CD14-positive monocyte (primary cell): ENCODE data around the gene WNT16. TPM values are rescaled to one million over a fixed set of nuclear protein-coding genes. Genes with fewer than 3 reads are reported as not detected.

ENCODE experiments used
- DNase-seq, 3 donors: peaks; one replicate each; pipeline ENCODE4 v3.0.0-alpha.2; 2011 to 2022
- H2AFZ ChIP-seq: 2 replicates; pipeline ENCODE4 v1.6.0; 2012; ENCODE audit warnings: mild to moderate bottlenecking, low read depth, low read length, inconsistent platforms; ENCODE audit not compliant: insufficient read depth, poor library complexity, severe bottlenecking
- H3K27ac ChIP-seq, 2 donors: 1 replicate in 1 of 2; 2 replicates in 1 of 2; pipeline ENCODE4 v1.5.1; 2012 to 2013; ENCODE audit warnings: low read length in 2 of 2, control low read depth in 1 of 2, inconsistent platforms in 1 of 2, low read depth in 1 of 2, mild to moderate bottlenecking in 1 of 2
- H3K27me3 ChIP-seq, 2 donors: one replicate each; pipeline versions ENCODE4 v1.6.0 to v1.6.1; 2011 to 2013; ENCODE audit warnings: low read length in 2 of 2; ENCODE audit not compliant: control insufficient read depth in 2 of 2, insufficient read depth in 2 of 2
- H3K36me3 ChIP-seq, 2 donors: replicated peaks in 1 of 2; 1 replicate in 1 of 2; 2 replicates in 1 of 2; pipeline versions ENCODE4 v1.5.1 to v1.6.1; 2012 to 2013; ENCODE audit warnings: low read length in 2 of 2, control low read depth in 1 of 2, inconsistent platforms in 1 of 2, mild to moderate bottlenecking in 1 of 2; ENCODE audit not compliant: insufficient read depth in 2 of 2, control insufficient read depth in 1 of 2
- H3K4me1 ChIP-seq, 2 donors: 1 replicate in 1 of 2; 2 replicates in 1 of 2; pipeline versions ENCODE4 v1.5.1 to v1.6.1; 2012 to 2013; ENCODE audit warnings: low read length in 2 of 2, control low read depth in 1 of 2, inconsistent platforms in 1 of 2, mild to moderate bottlenecking in 1 of 2, moderate library complexity in 1 of 2; ENCODE audit not compliant: insufficient read depth in 2 of 2, control insufficient read depth in 1 of 2
- H3K4me2 ChIP-seq: replicated peaks from 2 replicates; pipeline ENCODE3; 2012; ENCODE audit warnings: low read length, moderate library complexity, mild to moderate bottlenecking; ENCODE audit not compliant: poor library complexity, severe bottlenecking; ENCODE audit errors: extremely low read depth
- H3K4me3 ChIP-seq, 3 experiments: fragments of 200-600 bp in 1 of 3; sonication (generic) in 1 of 3; replicated peaks in 1 of 3; 1 replicate in 2 of 3; 2 replicates in 1 of 3; pipeline ENCODE4 v1.5.1; 2011 to 2013; ENCODE audit warnings: low read length in 3 of 3, mild to moderate bottlenecking in 3 of 3, control low read depth in 2 of 3, low read depth in 2 of 3, inconsistent platforms in 1 of 3, moderate library complexity in 1 of 3
- H3K79me2 ChIP-seq: 2 replicates; pipeline ENCODE4 v1.6.0; 2012; ENCODE audit warnings: mild to moderate bottlenecking, control low read depth, inconsistent platforms, low read length, moderate library complexity; ENCODE audit not compliant: insufficient read depth
- H3K9ac ChIP-seq: 2 replicates; pipeline ENCODE4 v1.6.0; 2017; ENCODE audit warnings: low read length, mild to moderate bottlenecking; ENCODE audit not compliant: insufficient read depth, poor library complexity, severe bottlenecking
- H3K9me3 ChIP-seq, 2 donors: replicated peaks in 1 of 2; 1 replicate in 1 of 2; 2 replicates in 1 of 2; pipeline versions ENCODE4 v1.5.1 to v1.6.1; 2012 to 2013; ENCODE audit warnings: low read length in 2 of 2, control low read depth in 1 of 2; ENCODE audit not compliant: control insufficient read depth in 1 of 2, insufficient read depth in 1 of 2
- H4K20me1 ChIP-seq: 2 replicates; pipeline ENCODE4 v1.6.0; 2012; ENCODE audit warnings: mild to moderate bottlenecking, low read length, control low read depth, moderate library complexity; ENCODE audit not compliant: insufficient read depth
- H3K27ac Mint-ChIP-seq, 7 donors: one replicate each; pipeline ENCODE4 v1.8.0; 2020; ENCODE audit warnings: mild to moderate bottlenecking in 7 of 7, mixed read lengths in 7 of 7, moderate library complexity in 6 of 7, inconsistent platforms in 2 of 7
- H3K27me3 Mint-ChIP-seq, 3 donors: one replicate each; pipeline ENCODE4 v1.8.0; 2021 to 2022; ENCODE audit warnings: low read depth in 3 of 3, mild to moderate bottlenecking in 3 of 3, mixed read lengths in 3 of 3, moderate library complexity in 3 of 3, inconsistent platforms in 1 of 3
- H3K36me3 Mint-ChIP-seq, 2 donors: one replicate each; pipeline ENCODE4 v1.8.0; 2020; ENCODE audit warnings: mixed read lengths in 2 of 2, inconsistent platforms in 1 of 2, mild to moderate bottlenecking in 1 of 2
- H3K4me1 Mint-ChIP-seq: one replicate; pipeline ENCODE4 v1.8.0; 2020; ENCODE audit warnings: mild to moderate bottlenecking, mixed read lengths
- H3K4me3 Mint-ChIP-seq, 2 donors: one replicate each; pipeline ENCODE4 v1.8.0; 2020; ENCODE audit warnings: mild to moderate bottlenecking in 2 of 2, mixed read lengths in 2 of 2, moderate library complexity in 1 of 2
- H3K9me3 Mint-ChIP-seq, 7 donors: one replicate each; pipeline ENCODE4 v1.8.0; 2020 to 2022; ENCODE audit warnings: mixed read lengths in 7 of 7, mild to moderate bottlenecking in 6 of 7, moderate library complexity in 6 of 7, inconsistent platforms in 2 of 7
- WGBS: methylation state at CpG from one replicate; pipeline ENCODE4 v1.1.5; 2013; ENCODE audit warnings: missing lambda C conversion rate; ENCODE audit not compliant: insufficient coverage; 5-methylcytosine and 5-hydroxymethylcytosine counted together
- intact Hi-C, 2 donors: fragments of 100-400 bp; cut with micrococcal nuclease; formaldehyde crosslinking; loops; one replicate each; pipeline versions ENCODE4 v1.15.0 to v1.15.1; 2023
- polyA plus RNA-seq, 3 donors: library from polyadenylated mRNA; depleted of rRNA in 1 of 3; unstranded in 2 of 3; stranded (reverse) in 1 of 3; fragments of 300-500 nt in 2 of 3; fragments of >200 nt in 1 of 3; fragmentation: Illumina TruSeq in 2 of 3; gene quantifications; 1 replicate in 2 of 3; 2 replicates in 1 of 3; pipeline ENCODE4 v1.2.3, GENCODE V29; 2012 to 2021
- TF ChIP-seq, protein P1 (sequence below): fragments of 200-600 bp; IDR thresholded peaks from one replicate; pipeline ENCODE4 v1.8.0; 2022; ENCODE audit warnings: antibody characterized with exemption, mild to moderate bottlenecking

Gene WNT16
- polyA plus RNA-seq, 3 donors, result 0.05 TPM; not detected in 2

DNA sequence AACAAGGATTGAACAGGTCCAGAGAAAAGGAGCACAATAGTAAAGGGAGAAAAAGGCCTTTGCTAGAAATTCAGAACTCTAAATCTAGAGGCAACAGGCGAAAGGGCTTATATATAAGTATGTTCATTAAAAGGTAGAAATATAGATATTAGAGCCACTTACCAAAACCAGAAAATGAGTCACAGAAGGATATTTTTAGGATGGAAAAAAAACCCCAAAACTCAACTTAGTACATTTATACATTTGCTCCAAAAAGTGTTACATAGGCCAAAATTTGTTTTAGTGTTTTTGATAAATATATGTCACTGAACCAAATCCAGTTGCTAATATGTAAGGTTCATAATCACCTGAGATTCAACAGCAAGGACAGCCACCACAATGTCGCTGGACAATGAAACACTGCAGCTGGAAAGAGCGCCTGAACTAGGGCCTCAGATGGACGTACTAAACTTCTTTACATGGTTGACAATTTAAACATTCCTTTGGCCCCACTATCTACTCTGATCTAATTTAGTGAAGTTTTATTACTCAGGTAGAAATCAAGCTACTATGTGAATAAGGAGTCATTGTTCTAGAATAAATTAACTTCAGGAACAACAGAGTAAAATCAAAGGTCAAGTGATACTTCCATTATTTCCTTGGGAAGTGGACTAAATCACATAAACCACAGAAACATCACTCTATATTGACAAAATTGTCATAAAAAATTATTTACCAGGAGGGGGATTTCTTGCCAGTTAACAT, 56.4 kb downstream of the WNT16 start:
- Histone ChIP-seq H3K27me3 (no peaks in the 10 kb centered on the region), H3K4me2 (no peak overlapping the region), H3K9me3 (no peaks in the 10 kb centered on the region), H3K9ac (no peak overlapping the region), H4K20me1 (peaks cover 6% of the 10 kb centered on the region), H3K36me3 (no peaks in the 10 kb centered on the region), H3K4me3 (no peak overlapping the region), H3K79me2 (peaks cover 4% of the 10 kb centered on the region), H2AFZ (no peak overlapping the region), H3K27ac (no peak overlapping the region), H3K4me1 (no peaks in the 10 kb centered on the region)
- peaks cover 12% of the 10 kb centered on the region for H3K4me1 Mint-ChIP-seq
- TF ChIP-seq, protein P1, sequence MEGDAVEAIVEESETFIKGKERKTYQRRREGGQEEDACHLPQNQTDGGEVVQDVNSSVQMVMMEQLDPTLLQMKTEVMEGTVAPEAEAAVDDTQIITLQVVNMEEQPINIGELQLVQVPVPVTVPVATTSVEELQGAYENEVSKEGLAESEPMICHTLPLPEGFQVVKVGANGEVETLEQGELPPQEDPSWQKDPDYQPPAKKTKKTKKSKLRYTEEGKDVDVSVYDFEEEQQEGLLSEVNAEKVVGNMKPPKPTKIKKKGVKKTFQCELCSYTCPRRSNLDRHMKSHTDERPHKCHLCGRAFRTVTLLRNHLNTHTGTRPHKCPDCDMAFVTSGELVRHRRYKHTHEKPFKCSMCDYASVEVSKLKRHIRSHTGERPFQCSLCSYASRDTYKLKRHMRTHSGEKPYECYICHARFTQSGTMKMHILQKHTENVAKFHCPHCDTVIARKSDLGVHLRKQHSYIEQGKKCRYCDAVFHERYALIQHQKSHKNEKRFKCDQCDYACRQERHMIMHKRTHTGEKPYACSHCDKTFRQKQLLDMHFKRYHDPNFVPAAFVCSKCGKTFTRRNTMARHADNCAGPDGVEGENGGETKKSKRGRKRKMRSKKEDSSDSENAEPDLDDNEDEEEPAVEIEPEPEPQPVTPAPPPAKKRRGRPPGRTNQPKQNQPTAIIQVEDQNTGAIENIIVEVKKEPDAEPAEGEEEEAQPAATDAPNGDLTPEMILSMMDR, result no peak
- DNase-seq, result no peak
- no CpG with 5 or more reads among the region's 4 CpGs for WGBS
- peaks cover 0 to 2% (median 0%) of the 10 kb centered on the region in 7 donors for H3K9me3 Mint-ChIP-seq
- intact Hi-C loops, result no loop called here
- H3K27me3 Mint-ChIP-seq, result no peaks in the 10 kb centered on the region
- H3K27ac Mint-ChIP-seq, result no peak overlapping the region
- no peaks in the 10 kb centered on the region for H3K36me3 Mint-ChIP-seq
- H3K4me3 Mint-ChIP-seq, result no peak overlapping the region

DNA sequence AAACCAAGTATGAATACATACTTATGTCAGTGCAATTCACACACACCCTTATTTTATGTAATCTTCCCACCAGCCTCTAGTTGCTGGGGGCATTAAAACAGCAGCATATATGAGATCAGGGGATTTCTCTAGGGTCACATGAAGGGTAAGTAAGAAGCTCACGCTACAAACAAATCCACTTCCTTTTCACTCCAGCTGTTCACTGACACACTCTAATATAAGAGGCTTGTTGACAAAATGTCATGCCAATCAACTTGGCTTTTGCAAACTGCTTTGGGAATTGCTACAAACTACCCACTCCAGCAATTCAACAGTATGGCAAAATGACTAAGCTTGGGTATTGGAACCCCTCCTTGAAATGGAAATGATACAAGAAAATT, 57.0 kb downstream of the WNT16 start:
- H3K4me3 Mint-ChIP-seq, result no peak overlapping the region
- peaks cover 6% of the 10 kb centered on the region for H4K20me1 ChIP-seq
- no peaks in the 10 kb centered on the region for H3K36me3 ChIP-seq
- H3K79me2 ChIP-seq, result peaks cover 4% of the 10 kb centered on the region
- no peak overlapping the region for H2AFZ ChIP-seq
- no peaks in the 10 kb centered on the region for H3K27me3 ChIP-seq
- TF ChIP-seq, protein P1, result no peak
- no peak overlapping the region for H3K27ac Mint-ChIP-seq
- no peak overlapping the region for H3K9ac ChIP-seq
- peak in 2 of 3 donors; percentile 18 to 66 for DNase-seq
- no peaks in the 10 kb centered on the region for H3K9me3 ChIP-seq
- peaks cover 0 to 2% (median 0%) of the 10 kb centered on the region in 7 donors for H3K9me3 Mint-ChIP-seq
- intact Hi-C loops, result no loop called here
- no peaks in the 10 kb centered on the region for H3K27me3 Mint-ChIP-seq
- no peak overlapping the region for H3K4me2 ChIP-seq
- H3K36me3 Mint-ChIP-seq, result no peaks in the 10 kb centered on the region
- no peak overlapping the region for H3K4me3 ChIP-seq
- no peaks in the 10 kb centered on the region for H3K4me1 ChIP-seq
- no CpG with 5 or more reads among the region's 1 CpG for WGBS
- H3K4me1 Mint-ChIP-seq, result peaks cover 12% of the 10 kb centered on the region
- no peak overlapping the region for H3K27ac ChIP-seq
